ENCODE results near the gene GJB2.

The GJB2 gene

GRCh38 chr13:20193162-20193906 lies 596 bp upstream of the GJB2 start:
- DNase-seq (ENCODE audit: low spot score) = no peak

GRCh38 chr13:20192158-20192835 lies 441 bp downstream of the GJB2 start:
- DNase-seq (ENCODE audit: low spot score) = no peak

DNA sequence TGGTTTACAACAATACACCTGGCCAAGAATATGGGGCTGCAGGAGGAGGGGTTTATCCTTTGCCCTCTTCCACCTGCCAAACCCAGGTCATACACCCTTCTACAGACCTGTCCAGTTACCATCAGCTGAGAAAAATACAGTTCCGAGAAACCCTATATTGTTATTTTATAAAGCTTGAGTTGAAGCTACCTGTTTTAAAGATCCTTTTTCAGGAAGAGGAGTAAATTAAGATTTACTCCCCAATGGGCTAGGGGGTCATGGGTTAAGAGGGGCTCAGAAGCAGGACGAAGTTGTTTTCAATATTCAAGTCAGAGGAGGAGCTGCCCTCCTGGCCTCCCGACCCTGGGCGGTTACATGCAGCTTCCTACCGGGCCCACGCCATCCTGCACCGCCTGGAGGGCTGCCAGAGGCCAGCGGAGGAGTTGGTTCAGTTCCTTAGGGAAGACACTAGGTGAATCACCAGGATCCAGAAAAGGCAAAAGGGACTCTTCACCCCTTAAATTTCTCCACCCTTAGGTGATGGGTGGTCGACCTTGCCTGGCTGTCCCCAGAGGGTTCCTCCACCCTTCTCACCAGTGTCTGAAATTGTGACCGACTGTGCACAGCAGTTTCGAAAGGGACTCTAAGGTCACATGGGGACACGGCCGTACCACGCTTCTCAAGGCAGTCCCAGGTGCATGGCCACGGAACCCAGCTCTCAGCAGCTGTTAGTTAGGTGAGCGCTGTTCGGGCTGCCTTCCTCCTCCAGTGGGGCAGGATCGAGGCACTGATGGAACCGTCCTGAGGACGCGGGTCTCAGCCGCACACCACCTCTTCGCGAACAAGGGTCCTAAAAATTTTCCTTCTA lies 1.2 kb downstream of the GJB2 start:
- DNase-seq (ENCODE audit: low spot score) = no peak

GRCh38 chr13:20190481-20191310 lies 2.0 kb downstream of the GJB2 start:
- no peak for DNase-seq (ENCODE audit: low spot score)

DNA sequence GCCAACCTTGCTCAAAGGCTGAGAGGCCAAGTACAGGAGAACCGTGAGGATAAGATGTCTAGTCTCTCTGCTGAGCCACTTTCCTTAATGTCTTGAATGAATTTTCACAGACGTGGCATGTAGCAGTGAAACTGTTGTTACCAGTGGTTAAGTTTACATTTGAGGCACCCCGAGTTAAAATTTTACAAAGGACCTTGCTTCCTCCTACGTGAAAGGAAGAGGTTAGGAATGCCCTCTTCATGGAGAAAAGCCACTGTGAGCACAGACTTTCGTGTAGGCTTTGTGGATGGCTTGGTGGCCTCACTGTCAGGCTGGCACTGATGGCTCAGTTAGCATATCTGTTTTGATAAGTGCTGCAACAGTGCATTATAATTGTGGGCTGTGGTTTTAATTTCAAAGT lies 2.7 kb downstream of the GJB2 start:
- no peak for DNase-seq (ENCODE audit: low spot score)

DNA sequence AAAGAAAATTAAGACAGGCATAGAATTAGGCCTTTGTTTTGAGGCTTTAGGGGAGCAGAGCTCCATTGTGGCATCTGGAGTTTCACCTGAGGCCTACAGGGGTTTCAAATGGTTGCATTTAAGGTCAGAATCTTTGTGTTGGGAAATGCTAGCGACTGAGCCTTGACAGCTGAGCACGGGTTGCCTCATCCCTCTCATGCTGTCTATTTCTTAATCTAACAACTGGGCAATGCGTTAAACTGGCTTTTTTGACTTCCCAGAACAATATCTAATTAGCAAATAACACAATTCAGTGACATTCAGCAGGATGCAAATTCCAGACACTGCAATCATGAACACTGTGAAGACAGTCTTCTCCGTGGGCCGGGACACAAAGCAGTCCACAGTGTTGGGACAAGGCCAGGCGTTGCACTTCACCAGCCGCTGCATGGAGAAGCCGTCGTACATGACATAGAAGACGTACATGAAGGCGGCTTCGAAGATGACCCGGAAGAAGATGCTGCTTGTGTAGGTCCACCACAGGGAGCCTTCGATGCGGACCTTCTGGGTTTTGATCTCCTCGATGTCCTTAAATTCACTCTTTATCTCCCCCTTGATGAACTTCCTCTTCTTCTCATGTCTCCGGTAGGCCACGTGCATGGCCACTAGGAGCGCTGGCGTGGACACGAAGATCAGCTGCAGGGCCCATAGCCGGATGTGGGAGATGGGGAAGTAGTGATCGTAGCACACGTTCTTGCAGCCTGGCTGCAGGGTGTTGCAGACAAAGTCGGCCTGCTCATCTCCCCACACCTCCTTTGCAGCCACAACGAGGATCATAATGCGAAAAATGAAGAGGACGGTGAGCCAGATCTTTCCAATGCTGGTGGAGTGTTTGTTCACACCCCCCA lies 3.8 kb downstream of the GJB2 start:
- DNase-seq (ENCODE audit: low spot score) = peak; percentile 26

GRCh38 chr13:20186771-20187170 lies 6.0 kb downstream of the GJB2 start:
- DNase-seq (ENCODE audit: low spot score) = no peak

DNA sequence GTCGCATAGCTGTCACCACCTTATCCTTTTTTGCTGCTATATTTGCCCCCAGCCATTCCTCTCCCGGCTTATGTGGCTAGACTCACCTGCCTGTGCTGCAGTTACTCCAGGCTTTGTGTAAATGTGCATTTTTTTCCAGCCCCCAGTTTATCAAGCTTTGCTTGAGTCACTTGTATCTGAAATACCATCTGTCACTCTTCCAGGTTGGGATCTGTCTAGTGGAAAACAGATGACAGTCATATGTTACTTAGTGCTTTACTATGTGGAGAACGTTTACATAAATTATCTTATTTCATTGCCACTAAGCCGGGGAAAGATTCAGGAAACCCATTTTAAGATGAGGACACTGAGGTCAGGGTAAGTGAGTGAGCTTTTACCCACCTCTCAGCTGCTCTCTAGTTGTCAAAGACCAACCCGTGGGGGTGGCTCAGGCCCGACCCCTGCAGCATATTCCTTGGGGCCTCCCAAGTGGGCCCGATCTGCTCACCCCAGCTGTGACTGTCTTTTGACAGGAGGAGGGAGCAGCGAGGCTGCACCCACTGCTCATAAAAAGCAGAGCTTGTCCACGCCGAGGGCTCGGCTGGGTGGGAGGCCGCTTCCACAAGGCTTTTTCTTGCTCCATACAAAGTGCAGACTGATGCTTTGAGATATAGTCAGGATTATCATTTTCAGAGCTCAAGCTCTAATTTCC lies 7.2 kb downstream of the GJB2 start:
- DNase-seq (ENCODE audit: low spot score) = no peak

- DNase-seq (ENCODE audit: low spot score) = peak; percentile 76
Observed at GRCh38 chr13:20182231-20182846, 10.4 kb downstream of the GJB2 start.

GRCh38 chr13:20181188-20181587 lies 11.6 kb downstream of the GJB2 start:
- no peak for DNase-seq (ENCODE audit: low spot score)

- no peak for DNase-seq (ENCODE audit: low spot score)
Observed at GRCh38 chr13:20178156-20178555, 14.6 kb downstream of the GJB2 start.

GRCh38 chr13:20177049-20177831 lies 15.5 kb downstream of the GJB2 start:
- DNase-seq (ENCODE audit: low spot score) = no peak

DNA sequence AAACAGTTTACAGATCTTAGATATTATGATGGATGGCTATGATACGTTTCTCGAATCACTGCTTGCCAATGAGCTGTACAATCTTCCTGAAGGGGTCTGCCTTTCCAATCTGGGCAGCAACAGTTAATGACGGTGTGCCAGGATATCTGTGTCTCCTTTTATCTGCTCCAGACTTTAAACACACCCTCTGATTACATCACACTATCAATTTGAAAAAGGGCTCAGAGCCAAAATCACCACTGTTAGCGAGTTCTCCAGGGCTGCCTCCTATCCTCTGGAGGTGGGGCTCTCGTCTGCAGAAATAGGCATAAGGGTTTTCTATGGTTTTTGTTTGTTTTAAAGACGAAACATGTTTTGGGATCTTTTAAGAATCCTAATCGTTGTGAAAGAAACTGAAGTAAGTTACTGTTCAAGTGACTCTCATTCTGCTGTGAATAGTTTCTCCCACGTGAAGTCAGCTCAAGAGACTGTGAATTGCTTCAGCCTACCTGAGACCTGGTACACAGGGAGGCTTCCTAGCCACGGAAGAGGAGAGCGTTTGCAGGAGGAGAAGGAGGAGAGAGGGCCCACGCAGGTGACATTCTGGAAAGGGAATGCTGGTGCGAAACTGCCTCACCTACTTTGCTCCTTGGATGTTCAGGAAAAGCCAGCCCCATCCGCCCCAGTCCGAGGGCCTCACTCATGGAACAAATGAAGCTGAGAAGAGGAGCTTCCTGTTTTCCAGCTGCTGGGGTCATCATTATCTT lies 16.7 kb downstream of the GJB2 start:
- no peak for DNase-seq (ENCODE audit: low spot score)

DNA sequence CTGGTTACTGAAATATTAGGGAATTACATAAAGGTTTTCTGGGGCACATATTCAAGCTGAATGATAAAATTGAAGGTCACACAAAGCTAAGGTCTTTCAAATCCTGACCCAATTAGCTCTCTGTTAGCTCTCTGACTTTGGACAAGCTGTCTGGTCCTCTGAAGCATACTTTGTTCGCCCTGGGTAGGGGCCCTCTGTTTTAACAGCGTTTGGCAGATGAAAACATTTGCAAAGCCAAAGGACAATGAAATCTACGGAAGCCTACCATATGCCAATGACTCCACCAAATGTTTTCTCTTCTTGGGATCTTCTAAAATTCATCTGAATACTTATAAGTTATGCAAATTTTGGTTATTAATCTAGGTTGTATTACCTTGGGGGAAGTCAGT lies 17.3 kb downstream of the GJB2 start:
- no peak for DNase-seq (ENCODE audit: low spot score)

GRCh38 chr13:20174656-20175405 lies 17.9 kb downstream of the GJB2 start:
- DNase-seq (ENCODE audit: low spot score) = no peak

GRCh38 chr13:20173116-20173746 lies 19.5 kb downstream of the GJB2 start:
- DNase-seq (ENCODE audit: low spot score) = no peak

DNA sequence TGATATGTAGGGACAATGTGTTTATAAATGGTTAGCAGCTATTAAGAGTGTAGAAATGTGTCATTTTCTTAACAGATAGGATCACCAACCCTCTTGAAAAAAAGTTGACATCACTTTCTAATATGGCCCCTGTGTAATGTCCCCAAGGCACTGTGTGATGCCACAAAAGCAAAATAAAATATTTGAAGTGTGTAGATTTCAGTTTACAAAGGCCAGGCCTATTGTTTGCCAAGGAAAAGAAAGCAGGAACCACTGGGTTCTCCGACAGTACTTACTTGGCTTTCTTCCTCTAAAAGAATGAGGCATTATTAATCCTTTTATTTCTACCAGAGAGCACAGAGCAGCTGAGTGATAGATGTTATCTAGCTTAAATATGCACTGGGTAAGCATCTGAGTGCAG lies 21.4 kb downstream of the GJB2 start:
- no peak for DNase-seq (ENCODE audit: low spot score)

All from SK-N-DZ (cell line).